GM12873 (cell line): Measurements from ENCODE around the gene FERMT2.

Experiments used
- TF ChIP-seq, protein P1 (sequence below): IDR thresholded peaks from 2 replicates; pipeline ENCODE4 v1.5.1; 2012; ENCODE audit warnings: low read depth, mild to moderate bottlenecking, moderate library complexity, low read length, control low read depth; ENCODE audit not compliant: insufficient read depth; ENCODE audit errors: missing control alignments

The FERMT2 gene

GRCh38 chr14:52950898-52951680, at the start of gene FERMT2:
FERMT2 (minus strand) TSS chr14:52951050; CDS start chr14:52950568, 482 bp downstream.
- TF ChIP-seq, protein P1, sequence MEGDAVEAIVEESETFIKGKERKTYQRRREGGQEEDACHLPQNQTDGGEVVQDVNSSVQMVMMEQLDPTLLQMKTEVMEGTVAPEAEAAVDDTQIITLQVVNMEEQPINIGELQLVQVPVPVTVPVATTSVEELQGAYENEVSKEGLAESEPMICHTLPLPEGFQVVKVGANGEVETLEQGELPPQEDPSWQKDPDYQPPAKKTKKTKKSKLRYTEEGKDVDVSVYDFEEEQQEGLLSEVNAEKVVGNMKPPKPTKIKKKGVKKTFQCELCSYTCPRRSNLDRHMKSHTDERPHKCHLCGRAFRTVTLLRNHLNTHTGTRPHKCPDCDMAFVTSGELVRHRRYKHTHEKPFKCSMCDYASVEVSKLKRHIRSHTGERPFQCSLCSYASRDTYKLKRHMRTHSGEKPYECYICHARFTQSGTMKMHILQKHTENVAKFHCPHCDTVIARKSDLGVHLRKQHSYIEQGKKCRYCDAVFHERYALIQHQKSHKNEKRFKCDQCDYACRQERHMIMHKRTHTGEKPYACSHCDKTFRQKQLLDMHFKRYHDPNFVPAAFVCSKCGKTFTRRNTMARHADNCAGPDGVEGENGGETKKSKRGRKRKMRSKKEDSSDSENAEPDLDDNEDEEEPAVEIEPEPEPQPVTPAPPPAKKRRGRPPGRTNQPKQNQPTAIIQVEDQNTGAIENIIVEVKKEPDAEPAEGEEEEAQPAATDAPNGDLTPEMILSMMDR, result no peak

DNA sequence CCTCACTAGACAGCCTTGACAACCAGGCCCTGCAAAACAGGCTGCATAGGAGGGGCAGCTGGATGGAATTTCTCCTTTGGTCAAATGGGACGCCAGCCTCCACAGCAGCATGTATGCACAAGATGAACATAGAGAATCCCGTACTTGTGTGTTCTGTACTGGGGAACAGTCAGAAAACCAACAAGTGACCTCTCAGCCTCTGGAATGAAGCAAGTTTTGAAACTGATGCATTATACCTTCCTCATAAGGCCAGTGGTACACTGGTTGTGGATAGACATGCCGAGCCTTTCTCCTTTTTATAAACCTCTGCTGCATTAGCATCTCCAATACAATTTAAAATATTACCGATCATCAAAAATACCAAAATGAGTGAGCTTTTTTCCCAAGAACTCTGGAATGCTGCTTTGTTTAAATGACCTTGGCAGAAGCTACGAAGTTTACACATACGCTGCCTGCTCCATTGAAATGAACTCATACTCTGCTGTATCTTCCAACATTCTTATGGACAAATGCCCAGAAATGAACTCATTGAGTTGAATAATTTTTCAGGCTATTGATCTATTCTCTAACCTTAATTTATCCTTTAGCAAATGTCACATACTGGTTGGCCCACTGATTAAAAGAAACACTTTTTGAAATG, 47.6 kb upstream of the FERMT2 start:
- TF ChIP-seq, protein P1, result no peak

DNA sequence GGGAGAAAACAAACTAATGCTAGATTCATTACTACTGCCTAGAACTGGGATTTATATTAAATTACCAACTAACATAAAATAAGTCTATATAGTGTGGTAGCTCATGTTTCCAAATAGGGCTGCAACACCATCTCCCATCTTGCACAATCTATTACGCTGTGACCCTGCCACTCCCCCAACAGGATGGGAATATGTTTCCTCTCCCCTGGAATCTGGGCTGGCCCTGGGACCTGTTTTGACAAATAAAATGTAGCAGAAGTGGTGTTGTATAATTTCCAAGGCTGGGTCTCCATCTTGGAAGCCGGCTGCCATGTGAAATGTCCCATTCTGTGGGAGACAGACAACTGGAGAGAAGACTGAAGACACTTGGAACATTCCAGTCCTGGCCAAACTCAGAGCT, 45.6 kb upstream of the FERMT2 start:
- TF ChIP-seq, protein P1, result no peak

DNA sequence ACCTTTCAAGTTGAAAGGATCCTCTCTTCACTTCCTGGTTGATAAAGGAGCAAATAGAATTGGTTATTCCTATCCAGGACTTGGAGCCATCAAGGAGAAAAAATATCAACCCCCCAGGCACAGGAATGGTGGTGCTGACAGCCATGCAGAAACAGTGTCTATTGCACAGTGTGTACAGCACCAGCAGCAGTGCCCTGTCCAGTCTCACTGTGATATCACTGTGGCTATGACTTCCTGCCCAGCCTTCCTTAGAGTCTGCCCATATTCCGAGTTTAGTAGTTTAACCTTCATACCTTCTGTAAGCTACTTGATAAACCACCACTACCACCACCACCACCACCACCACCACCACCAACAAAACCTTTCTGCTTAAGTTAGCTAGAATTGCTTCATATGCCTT, 45.1 kb upstream of the FERMT2 start:
- TF ChIP-seq, protein P1, result no peak

- TF ChIP-seq, protein P1, result no peak
Measured at GRCh38 chr14:52992236-52992870, 41.5 kb upstream of the FERMT2 start.

DNA sequence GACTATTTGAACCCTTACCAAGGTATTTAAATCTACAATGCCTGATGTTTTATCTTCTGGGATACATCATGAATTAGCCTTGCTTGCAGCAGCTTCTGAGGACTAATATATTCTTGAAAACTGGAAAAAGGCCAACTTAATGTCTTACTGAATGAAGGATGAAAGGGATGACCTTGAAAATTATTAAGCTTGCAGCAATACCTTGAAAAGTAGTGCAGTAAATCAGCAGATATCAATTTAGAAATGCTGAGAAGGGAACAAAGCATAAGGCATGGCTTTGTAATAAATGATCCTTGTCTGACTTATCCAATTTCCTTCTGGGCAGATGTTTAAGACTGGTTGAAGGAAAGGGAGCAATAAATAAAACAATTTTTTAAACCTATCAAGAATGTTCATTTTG, 37.3 kb upstream of the FERMT2 start:
- TF ChIP-seq, protein P1, result no peak

GRCh38 chr14:52987514-52987913, 36.7 kb upstream of the FERMT2 start:
- TF ChIP-seq, protein P1, result no peak
